Neural cell (in vitro differentiated cells): Measurements from ENCODE around the gene GCNA. TPM values are rescaled to one million over a fixed set of nuclear protein-coding genes. Genes with fewer than 3 reads are reported as not detected.

Experiments used
- H2AFZ ChIP-seq: fragments of 200-600, 300-800 bp; sonication (generic), shearing (Covaris generic); 2 replicates; pipeline ENCODE4 v1.6.0; 2014; ENCODE audit warnings: low read depth, mild to moderate bottlenecking, antibody characterized with exemption, low read length, moderate library complexity
- H3F3A ChIP-seq: fragments of 200-600 bp; shearing (Covaris generic); 2 replicates; pipeline ENCODE4 v1.6.1; 2016; ENCODE audit warnings: mild to moderate bottlenecking, moderate library complexity, mixed read lengths, antibody characterized with exemption, low read length; ENCODE audit not compliant: insufficient read depth, poor library complexity, severe bottlenecking
- H3K27ac ChIP-seq: fragments of 200-600, 300-800 bp; sonication (generic), shearing (Covaris generic); 2 replicates; pipeline ENCODE4 v1.5.1; 2014; ENCODE audit warnings: mild to moderate bottlenecking, low read length, moderate library complexity
- H3K27me3 ChIP-seq: fragments of 300-800, 200-600 bp; sonication (generic), shearing (Covaris generic); 2 replicates; pipeline ENCODE4 v1.6.0; 2014; ENCODE audit warnings: mild to moderate bottlenecking, low read depth, low read length, moderate library complexity; ENCODE audit not compliant: insufficient read depth
- H3K36me3 ChIP-seq: fragments of 300-800, 200-600 bp; sonication (generic), shearing (Covaris generic); 2 replicates; pipeline ENCODE4 v1.5.1; 2014; ENCODE audit warnings: mild to moderate bottlenecking, antibody characterized with exemption, low read length, moderate library complexity; ENCODE audit not compliant: insufficient read depth
- H3K4me2 ChIP-seq: fragments of 300-800, 200-600 bp; sonication (generic), shearing (Covaris generic); 2 replicates; pipeline ENCODE4 v1.6.0; 2014; ENCODE audit warnings: mild to moderate bottlenecking, low read length
- H3K4me3 ChIP-seq: fragments of 300-800, 200-600 bp; sonication (generic), shearing (Covaris generic); 2 replicates; pipeline ENCODE4 v1.5.1; 2014; ENCODE audit warnings: mild to moderate bottlenecking, low read length, moderate library complexity
- H3K79me2 ChIP-seq: fragments of 200-600 bp; shearing (Covaris generic); replicated peaks from 2 replicates; pipeline ENCODE4 v1.6.0; 2014; ENCODE audit warnings: mild to moderate bottlenecking, low read length, moderate library complexity; ENCODE audit not compliant: insufficient read depth
- H3K9ac ChIP-seq: fragments of 300-800, 200-600 bp; sonication (generic), shearing (Covaris generic); 2 replicates; pipeline ENCODE4 v1.6.1; 2016; ENCODE audit warnings: mild to moderate bottlenecking, low read length, mixed read lengths
- H3K9me2 ChIP-seq: fragments of 200-600 bp; shearing (Covaris generic); 2 replicates; pipeline ENCODE4 v1.6.1; 2016; ENCODE audit warnings: mild to moderate bottlenecking, low read length, mixed read lengths; ENCODE audit not compliant: insufficient read depth
- H3K9me3 ChIP-seq: fragments of 200-600, 300-800 bp; sonication (generic), shearing (Covaris generic); 2 replicates; pipeline ENCODE4 v1.6.1; 2016; ENCODE audit warnings: mild to moderate bottlenecking, mixed run types, low read length, moderate library complexity, mixed read lengths
- H4K20me1 ChIP-seq: fragments of 200-600 bp; shearing (Covaris generic); 2 replicates; pipeline ENCODE4 v1.6.1; 2016; ENCODE audit warnings: mild to moderate bottlenecking, mixed run types; ENCODE audit not compliant: insufficient read depth
- CTCF ChIP-seq: fragments of 450-650 bp; IDR thresholded peaks from 2 replicates; pipeline ENCODE4 v1.5.1; 2014; ENCODE audit warnings: antibody characterized with exemption, mild to moderate bottlenecking, moderate library complexity; ENCODE audit not compliant: poor library complexity, severe bottlenecking
- EP300 ChIP-seq: fragments of 450-650 bp; conservative IDR thresholded peaks from 2 replicates; pipeline ENCODE4 v1.6.1; 2014; ENCODE audit warnings: antibody characterized with exemption, mild to moderate bottlenecking, moderate library complexity; ENCODE audit not compliant: poor library complexity, severe bottlenecking
- EZH2 ChIP-seq: fragments of 200-600, 300-800 bp; shearing (Covaris generic), sonication (generic); IDR thresholded peaks from 2 replicates; pipeline ENCODE4 v1.6.1; 2014; ENCODE audit warnings: antibody characterized with exemption, low read length, borderline replicate concordance, mild to moderate bottlenecking; ENCODE audit not compliant: insufficient read depth, poor library complexity, severe bottlenecking
- MXI1 ChIP-seq: fragments of 450-650 bp; conservative IDR thresholded peaks from 2 replicates; pipeline ENCODE4 v1.6.1; 2014; ENCODE audit warnings: antibody characterized with exemption, mild to moderate bottlenecking; ENCODE audit not compliant: poor library complexity, severe bottlenecking
- POLR2AphosphoS5 ChIP-seq: IDR thresholded peaks from 2 replicates; pipeline ENCODE4 v1.6.1; 2012
- RAD21 ChIP-seq: fragments of 450-650 bp; conservative IDR thresholded peaks from 2 replicates; pipeline ENCODE4 v1.6.1; 2014; ENCODE audit warnings: antibody characterized with exemption, mild to moderate bottlenecking, moderate library complexity
- SMC3 ChIP-seq: fragments of 450-650 bp; conservative IDR thresholded peaks from 2 replicates; pipeline ENCODE4 v1.6.1; 2014; ENCODE audit warnings: antibody characterized with exemption, mild to moderate bottlenecking, moderate library complexity; ENCODE audit not compliant: poor library complexity
- TAF1 ChIP-seq: IDR thresholded peaks from 2 replicates; pipeline ENCODE4 v1.6.1; 2012; ENCODE audit warnings: low read depth
- polyA plus RNA-seq: library from polyadenylated mRNA; depleted of rRNA; stranded (reverse); fragments of >200 nt; gene quantifications from 2 replicates; pipeline ENCODE4 v1.2.3, GENCODE V29; 2014
- TF ChIP-seq, protein P1 (sequence below): IDR thresholded peaks from 2 replicates; pipeline ENCODE4 v1.6.1; 2012; ENCODE audit warnings: borderline replicate concordance

GCNA gene
- polyA plus RNA-seq, 1 donor from 2014 or later: 11.0 TPM

DNA sequence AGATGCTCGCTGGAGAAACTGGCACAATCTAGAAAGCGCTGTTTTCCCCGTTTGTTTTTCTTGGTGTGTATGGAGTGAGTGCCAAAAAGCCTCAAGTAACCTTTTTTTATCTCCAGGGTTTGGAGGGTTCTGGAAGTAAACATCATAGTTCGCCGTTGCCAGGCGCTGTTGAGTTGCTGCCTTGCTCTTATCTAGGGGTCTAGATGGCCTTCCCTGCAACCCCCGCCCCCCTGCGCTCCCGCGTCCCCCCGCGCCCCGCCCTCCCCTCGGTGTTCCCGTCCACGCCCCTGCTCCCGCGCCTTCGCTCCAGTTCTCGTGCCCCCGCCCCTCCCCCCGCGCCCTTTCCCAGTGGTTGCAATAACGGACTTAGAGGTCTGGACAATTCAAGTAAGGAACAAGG, 555 bp upstream of the GCNA start:
- H4K20me1 ChIP-seq: no peaks in the 10 kb centered on the region
- no peak overlapping the region for H3K4me2 ChIP-seq
- no peak overlapping the region for H3K4me3 ChIP-seq
- H3K79me2 ChIP-seq: no peaks in the 10 kb centered on the region
- no peak for TF ChIP-seq CTCF
- no peak for TF ChIP-seq EP300
- no peak for TF ChIP-seq TAF1
- TF ChIP-seq SMC3: no peak
- no peak for TF ChIP-seq POLR2AphosphoS5
- no peak for TF ChIP-seq MXI1
- TF ChIP-seq RAD21: no peak
- TF ChIP-seq EZH2: no peak
- H3K9me2 ChIP-seq: no peaks in the 10 kb centered on the region
- H3K36me3 ChIP-seq: no peaks in the 10 kb centered on the region
- H3F3A ChIP-seq: no peaks in the 10 kb centered on the region
- H3K9ac ChIP-seq: no peak overlapping the region
- no peaks in the 10 kb centered on the region for H3K27me3 ChIP-seq
- no peaks in the 10 kb centered on the region for H3K9me3 ChIP-seq
- no peak overlapping the region for H2AFZ ChIP-seq
- H3K27ac ChIP-seq: no peak overlapping the region

GRCh38 chrX:71579136-71579989, 1.1 kb downstream of the GCNA start:
- no peaks in the 10 kb centered on the region for H3K9me2 ChIP-seq
- no peak overlapping the region for H3K4me3 ChIP-seq
- no peaks in the 10 kb centered on the region for H3K36me3 ChIP-seq
- H3K27me3 ChIP-seq: no peaks in the 10 kb centered on the region
- no peaks in the 10 kb centered on the region for H3K79me2 ChIP-seq
- no peaks in the 10 kb centered on the region for H3F3A ChIP-seq
- H3K9me3 ChIP-seq: no peaks in the 10 kb centered on the region
- H3K9ac ChIP-seq: no peak overlapping the region
- no peak overlapping the region for H3K4me2 ChIP-seq
- no peaks in the 10 kb centered on the region for H4K20me1 ChIP-seq
- H2AFZ ChIP-seq: no peak overlapping the region
- TF ChIP-seq EZH2: no peak
- no peak for TF ChIP-seq MXI1
- TF ChIP-seq EP300: no peak
- TF ChIP-seq TAF1: no peak
- no peak for TF ChIP-seq RAD21
- TF ChIP-seq SMC3: no peak
- TF ChIP-seq, protein P1, sequence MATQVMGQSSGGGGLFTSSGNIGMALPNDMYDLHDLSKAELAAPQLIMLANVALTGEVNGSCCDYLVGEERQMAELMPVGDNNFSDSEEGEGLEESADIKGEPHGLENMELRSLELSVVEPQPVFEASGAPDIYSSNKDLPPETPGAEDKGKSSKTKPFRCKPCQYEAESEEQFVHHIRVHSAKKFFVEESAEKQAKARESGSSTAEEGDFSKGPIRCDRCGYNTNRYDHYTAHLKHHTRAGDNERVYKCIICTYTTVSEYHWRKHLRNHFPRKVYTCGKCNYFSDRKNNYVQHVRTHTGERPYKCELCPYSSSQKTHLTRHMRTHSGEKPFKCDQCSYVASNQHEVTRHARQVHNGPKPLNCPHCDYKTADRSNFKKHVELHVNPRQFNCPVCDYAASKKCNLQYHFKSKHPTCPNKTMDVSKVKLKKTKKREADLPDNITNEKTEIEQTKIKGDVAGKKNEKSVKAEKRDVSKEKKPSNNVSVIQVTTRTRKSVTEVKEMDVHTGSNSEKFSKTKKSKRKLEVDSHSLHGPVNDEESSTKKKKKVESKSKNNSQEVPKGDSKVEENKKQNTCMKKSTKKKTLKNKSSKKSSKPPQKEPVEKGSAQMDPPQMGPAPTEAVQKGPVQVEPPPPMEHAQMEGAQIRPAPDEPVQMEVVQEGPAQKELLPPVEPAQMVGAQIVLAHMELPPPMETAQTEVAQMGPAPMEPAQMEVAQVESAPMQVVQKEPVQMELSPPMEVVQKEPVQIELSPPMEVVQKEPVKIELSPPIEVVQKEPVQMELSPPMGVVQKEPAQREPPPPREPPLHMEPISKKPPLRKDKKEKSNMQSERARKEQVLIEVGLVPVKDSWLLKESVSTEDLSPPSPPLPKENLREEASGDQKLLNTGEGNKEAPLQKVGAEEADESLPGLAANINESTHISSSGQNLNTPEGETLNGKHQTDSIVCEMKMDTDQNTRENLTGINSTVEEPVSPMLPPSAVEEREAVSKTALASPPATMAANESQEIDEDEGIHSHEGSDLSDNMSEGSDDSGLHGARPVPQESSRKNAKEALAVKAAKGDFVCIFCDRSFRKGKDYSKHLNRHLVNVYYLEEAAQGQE: no peak
- no peak for TF ChIP-seq POLR2AphosphoS5
- TF ChIP-seq CTCF: no peak
- H3K27ac ChIP-seq: no peak overlapping the region
